Measurements from ENCODE around the gene NCAN. TPM values are rescaled to one million over a fixed set of nuclear protein-coding genes. Genes with fewer than 3 reads are reported as not detected.

Gene NCAN
- total and polyA plus RNA-seq, 2 experiments from 2014 or later = 0.03 TPM; not detected in 1

DNA sequence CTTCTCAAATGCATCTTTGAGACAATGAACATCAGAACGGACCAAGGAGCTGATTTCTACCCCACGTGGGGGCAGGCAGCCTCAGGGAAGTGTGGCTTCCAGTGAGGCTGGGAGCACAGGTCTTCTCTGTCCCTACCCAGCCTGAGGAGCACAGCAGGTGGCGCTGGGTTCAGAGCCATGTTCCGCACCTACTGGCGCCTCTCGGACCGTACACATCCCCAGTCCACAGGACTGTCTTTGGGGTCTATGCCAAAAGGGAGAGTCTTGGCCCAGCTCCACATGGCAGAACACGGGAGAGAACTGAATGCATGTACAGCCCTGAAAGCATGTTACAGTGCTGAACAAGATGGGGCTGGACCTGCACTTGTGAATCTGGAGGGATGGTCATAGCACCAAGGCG is 86.0 kb downstream of the NCAN start:
- H2AFZ ChIP-seq = no peak overlapping the region
- no peaks in the 10 kb centered on the region for H3K4me1 ChIP-seq (ENCODE audit: insufficient read depth)
- DNase-seq (ENCODE audit: low spot score) = no peak
- H3K27me3 ChIP-seq = no peaks in the 10 kb centered on the region
- H3K4me3 ChIP-seq = no peak overlapping the region
- no peak overlapping the region for H3K4me2 ChIP-seq
- no peak overlapping the region for H3K27ac ChIP-seq
- TF ChIP-seq EZH2 (IDR thresholded peaks at IDR 0.05; ENCODE audit: borderline replicate concordance) = no peak
- TF ChIP-seq, protein P1, sequence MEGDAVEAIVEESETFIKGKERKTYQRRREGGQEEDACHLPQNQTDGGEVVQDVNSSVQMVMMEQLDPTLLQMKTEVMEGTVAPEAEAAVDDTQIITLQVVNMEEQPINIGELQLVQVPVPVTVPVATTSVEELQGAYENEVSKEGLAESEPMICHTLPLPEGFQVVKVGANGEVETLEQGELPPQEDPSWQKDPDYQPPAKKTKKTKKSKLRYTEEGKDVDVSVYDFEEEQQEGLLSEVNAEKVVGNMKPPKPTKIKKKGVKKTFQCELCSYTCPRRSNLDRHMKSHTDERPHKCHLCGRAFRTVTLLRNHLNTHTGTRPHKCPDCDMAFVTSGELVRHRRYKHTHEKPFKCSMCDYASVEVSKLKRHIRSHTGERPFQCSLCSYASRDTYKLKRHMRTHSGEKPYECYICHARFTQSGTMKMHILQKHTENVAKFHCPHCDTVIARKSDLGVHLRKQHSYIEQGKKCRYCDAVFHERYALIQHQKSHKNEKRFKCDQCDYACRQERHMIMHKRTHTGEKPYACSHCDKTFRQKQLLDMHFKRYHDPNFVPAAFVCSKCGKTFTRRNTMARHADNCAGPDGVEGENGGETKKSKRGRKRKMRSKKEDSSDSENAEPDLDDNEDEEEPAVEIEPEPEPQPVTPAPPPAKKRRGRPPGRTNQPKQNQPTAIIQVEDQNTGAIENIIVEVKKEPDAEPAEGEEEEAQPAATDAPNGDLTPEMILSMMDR (IDR thresholded peaks at IDR 0.05; ENCODE audit: poor library complexity) = no peak
- no peak for TF ChIP-seq EZH2phosphoT487 (IDR thresholded peaks at IDR 0.05; ENCODE audit: low read depth, severe bottlenecking, unreplicated experiment)
- WGBS (ENCODE audit: low lambda C conversion rate, missing lambda C conversion rate) = 90% methylated on average over 9 of the region's 9 CpGs
- H3K9me3 ChIP-seq (ENCODE audit: low read depth) = no peaks in the 10 kb centered on the region
- H3K9me2 ChIP-seq (replicated peaks; ENCODE audit: insufficient read depth) = no peaks in the 10 kb centered on the region
- H3K79me2 ChIP-seq = no peaks in the 10 kb centered on the region
- H4K20me1 ChIP-seq (ENCODE audit: insufficient read depth, poor library complexity, severe bottlenecking) = no peaks in the 10 kb centered on the region
- H3K36me3 ChIP-seq (replicated peaks; ENCODE audit: insufficient read depth, low read depth) = no peaks in the 10 kb centered on the region

DNA sequence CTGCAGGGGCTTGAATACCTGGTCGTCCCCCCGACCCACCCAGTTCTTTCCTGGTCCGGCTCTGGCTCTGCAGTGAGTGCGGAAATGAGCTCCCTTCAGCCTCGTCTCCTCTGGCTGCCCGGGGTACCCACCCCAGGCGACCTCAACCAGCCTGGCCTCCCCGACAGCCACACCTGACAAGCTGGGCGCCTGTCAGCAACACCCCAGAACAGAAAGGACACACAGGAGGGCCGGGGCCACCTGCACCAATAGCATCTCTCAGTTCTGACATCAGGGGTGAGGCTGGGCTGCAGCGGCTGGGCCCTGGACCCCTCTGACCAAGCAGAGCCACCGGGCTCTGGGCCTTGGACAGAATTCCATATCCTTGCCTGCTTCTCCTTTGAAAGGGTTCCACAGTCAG is 88.9 kb downstream of the NCAN start:
- Histone ChIP-seq H3K27me3 (no peaks in the 10 kb centered on the region), H3K9me2 (replicated peaks; ENCODE audit: insufficient read depth) (no peaks in the 10 kb centered on the region), H3K79me2 (no peaks in the 10 kb centered on the region), H3K36me3 (replicated peaks; ENCODE audit: insufficient read depth, low read depth) (no peaks in the 10 kb centered on the region), H3K4me1 (ENCODE audit: insufficient read depth) (no peaks in the 10 kb centered on the region), H3K4me3 (no peak overlapping the region), H3K9me3 (ENCODE audit: low read depth) (no peaks in the 10 kb centered on the region), H3K4me2 (no peak overlapping the region), H2AFZ (no peak overlapping the region), H3K27ac (no peak overlapping the region), H4K20me1 (ENCODE audit: insufficient read depth, poor library complexity, severe bottlenecking) (no peaks in the 10 kb centered on the region)
- 96% methylated on average over 12 of the region's 12 CpGs for WGBS (ENCODE audit: low lambda C conversion rate, missing lambda C conversion rate)
- no peak for DNase-seq (ENCODE audit: low spot score)
- no peak for TF ChIP-seq EZH2 (IDR thresholded peaks at IDR 0.05; ENCODE audit: borderline replicate concordance)
- TF ChIP-seq EZH2phosphoT487 (IDR thresholded peaks at IDR 0.05; ENCODE audit: low read depth, severe bottlenecking, unreplicated experiment) = no peak
- TF ChIP-seq, protein P1 (IDR thresholded peaks at IDR 0.05; ENCODE audit: poor library complexity) = no peak

Small RNA genes within 50 kb of the gene (small RNA-seq; reads per million reads assigned to genes)
- gene RNU6-1028P = not detected

Other genes with a start within 250 kb of the NCAN start
- gene SUGP2, start 178.4 kb upstream of the NCAN start, total RNA-seq = 35.6 and 36.4 TPM in 2 replicates
- 51.0 and 57.5 TPM in 2 replicates for gene SUGP2, start 178.4 kb upstream of the NCAN start, polyA plus RNA-seq
- gene ARMC6, start 178.4 kb upstream of the NCAN start, total RNA-seq = 26.4 and 29.7 TPM in 2 replicates
- gene ARMC6, start 178.4 kb upstream of the NCAN start, polyA plus RNA-seq = 25.8 and 30.8 TPM in 2 replicates
- gene SLC25A42, start 148.0 kb upstream of the NCAN start, total RNA-seq = 11.5 and 13.8 TPM in 2 replicates
- gene SLC25A42, start 148.0 kb upstream of the NCAN start, polyA plus RNA-seq = 21.3 and 23.2 TPM in 2 replicates
- gene TMEM161A, start 73.5 kb upstream of the NCAN start, total RNA-seq = 19.6 and 22.1 TPM in 2 replicates
- 48.5 and 51.3 TPM in 2 replicates for gene TMEM161A, start 73.5 kb upstream of the NCAN start, polyA plus RNA-seq
- gene MEF2B, start 41.7 kb upstream of the NCAN start, total RNA-seq = 0.32 and 0.70 TPM in 2 replicates
- gene MEF2B, start 41.7 kb upstream of the NCAN start, polyA plus RNA-seq = 2.6 and 3.7 TPM in 2 replicates
- gene BORCS8, start 19.8 kb upstream of the NCAN start, total RNA-seq = 13.1 and 13.7 TPM in 2 replicates
- 25.6 and 34.2 TPM in 2 replicates for gene BORCS8, start 19.8 kb upstream of the NCAN start, polyA plus RNA-seq
- 35.1 and 44.7 TPM in 2 replicates for gene RFXANK, start 19.7 kb upstream of the NCAN start, total RNA-seq
- 85.7 and 88.3 TPM in 2 replicates for gene RFXANK, start 19.7 kb upstream of the NCAN start, polyA plus RNA-seq
- gene NR2C2AP, start 8.5 kb upstream of the NCAN start, total RNA-seq = 6.1 and 9.0 TPM in 2 replicates
- 5.2 and 10.4 TPM in 2 replicates for gene NR2C2AP, start 8.5 kb upstream of the NCAN start, polyA plus RNA-seq
- gene TM6SF2, start 61.3 kb downstream of the NCAN start, total RNA-seq = 3.1 and 4.5 TPM in 2 replicates
- gene TM6SF2, start 61.3 kb downstream of the NCAN start, polyA plus RNA-seq = 8.4 and 8.6 TPM in 2 replicates
- 13.1 and 25.8 TPM in 2 replicates for gene SUGP1, start 108.6 kb downstream of the NCAN start, total RNA-seq
- gene SUGP1, start 108.6 kb downstream of the NCAN start, polyA plus RNA-seq = 43.7 and 57.4 TPM in 2 replicates
- gene MAU2, start 108.9 kb downstream of the NCAN start, total RNA-seq = 21.2 and 31.8 TPM in 2 replicates
- 25.3 and 29.0 TPM in 2 replicates for gene MAU2, start 108.9 kb downstream of the NCAN start, polyA plus RNA-seq
- gene GATAD2A, start 193.7 kb downstream of the NCAN start, total RNA-seq = 28.0 and 35.7 TPM in 2 replicates
- 31.4 and 35.3 TPM in 2 replicates for gene GATAD2A, start 193.7 kb downstream of the NCAN start, polyA plus RNA-seq